ENCODE data around the gene DLAT. TPM values are rescaled to one million over a fixed set of nuclear protein-coding genes. Genes with fewer than 3 reads are reported as not detected.
"Not testable (repeated sequence)": the region's sequence is repeated elsewhere in the genome, so short reads cannot be mapped to it uniquely, and the experiment has no call there.

The DLAT gene
- total RNA-seq, 1 donor from 2014 or later, result 52.9 TPM

- Mint-ChIP-seq H3K27me3 (ENCODE audit: low read depth) (no peaks in the 10 kb centered on the region), H3K9me3 (peaks cover 6% of the 10 kb centered on the region), H3K4me1 (no peaks in the 10 kb centered on the region), H3K4me3 (no peak overlapping the region), H3K36me3 (ENCODE audit: low read depth) (peaks cover 35% of the 10 kb centered on the region), H3K27ac (ENCODE audit: unreplicated experiment) (no peak overlapping the region)
- no peak for DNase-seq (ENCODE audit: low read depth, low spot score)
- no peak for TF ChIP-seq CTCF (conservative IDR thresholded peaks at IDR 0.05)
Measured at GRCh38 chr11:112042961-112043304, 17.7 kb downstream of the DLAT start.

- no peak overlapping the region for H3K27ac Mint-ChIP-seq (ENCODE audit: unreplicated experiment)
Measured at GRCh38 chr11:112044961-112045360, 19.8 kb downstream of the DLAT start.

GRCh38 chr11:112046647-112047046, 21.4 kb downstream of the DLAT start:
- DNase-seq (ENCODE audit: low read depth, low spot score); H3K9me3 Mint-ChIP-seq; H3K27me3 Mint-ChIP-seq (ENCODE audit: low read depth); H3K4me1 Mint-ChIP-seq; H3K4me3 Mint-ChIP-seq; H3K27ac Mint-ChIP-seq (ENCODE audit: unreplicated experiment): not testable (repeated sequence)
- peaks cover 44% of the 10 kb centered on the region for H3K36me3 Mint-ChIP-seq (ENCODE audit: low read depth)

More at GRCh38 chr11:112044961-112045360, 19.8 kb downstream of the DLAT start:
- no peak for DNase-seq (ENCODE audit: low read depth, low spot score)
- no peaks in the 10 kb centered on the region for H3K27me3 Mint-ChIP-seq (ENCODE audit: low read depth)
- H3K4me1 Mint-ChIP-seq, result no peaks in the 10 kb centered on the region
- H3K9me3 Mint-ChIP-seq, result peaks cover 6% of the 10 kb centered on the region
- no peak for TF ChIP-seq CTCF (conservative IDR thresholded peaks at IDR 0.05)
- no peak overlapping the region for H3K4me3 Mint-ChIP-seq
- peaks cover 44% of the 10 kb centered on the region for H3K36me3 Mint-ChIP-seq (ENCODE audit: low read depth)

GRCh38 chr11:112048256-112048655, 23.0 kb downstream of the DLAT start:
- H3K4me1 Mint-ChIP-seq; H3K27ac Mint-ChIP-seq (ENCODE audit: unreplicated experiment); H3K4me3 Mint-ChIP-seq; DNase-seq (ENCODE audit: low read depth, low spot score); H3K27me3 Mint-ChIP-seq (ENCODE audit: low read depth); H3K9me3 Mint-ChIP-seq: not testable (repeated sequence)
- H3K36me3 Mint-ChIP-seq (ENCODE audit: low read depth), result peaks cover 53% of the 10 kb centered on the region

GRCh38 chr11:112049777-112050176, 24.6 kb downstream of the DLAT start:
- no peaks in the 10 kb centered on the region for H3K27me3 Mint-ChIP-seq (ENCODE audit: low read depth)
- no peak overlapping the region for H3K27ac Mint-ChIP-seq (ENCODE audit: unreplicated experiment)
- no peak for DNase-seq (ENCODE audit: low read depth, low spot score)
- no peak overlapping the region for H3K4me3 Mint-ChIP-seq
- peaks cover 46% of the 10 kb centered on the region for H3K36me3 Mint-ChIP-seq (ENCODE audit: low read depth)
- H3K9me3 Mint-ChIP-seq, result peaks cover 6% of the 10 kb centered on the region
- no peak for TF ChIP-seq CTCF (conservative IDR thresholded peaks at IDR 0.05)
- H3K4me1 Mint-ChIP-seq, result no peaks in the 10 kb centered on the region

GRCh38 chr11:112050721-112051120, 25.5 kb downstream of the DLAT start:
- TF ChIP-seq CTCF (conservative IDR thresholded peaks at IDR 0.05), result no peak
- H3K36me3 Mint-ChIP-seq (ENCODE audit: low read depth), result peaks cover 39% of the 10 kb centered on the region
- no peaks in the 10 kb centered on the region for H3K4me1 Mint-ChIP-seq

GRCh38 chr11:112051768-112052167, 26.6 kb downstream of the DLAT start:
- H3K4me3 Mint-ChIP-seq, result no peak overlapping the region
- peaks cover 6% of the 10 kb centered on the region for H3K9me3 Mint-ChIP-seq
- H3K36me3 Mint-ChIP-seq (ENCODE audit: low read depth), result peaks cover 30% of the 10 kb centered on the region
- TF ChIP-seq CTCF (conservative IDR thresholded peaks at IDR 0.05), result no peak
- no peak overlapping the region for H3K27ac Mint-ChIP-seq (ENCODE audit: unreplicated experiment)
- H3K27me3 Mint-ChIP-seq (ENCODE audit: low read depth), result no peaks in the 10 kb centered on the region
- no peak for DNase-seq (ENCODE audit: low read depth, low spot score)
- H3K4me1 Mint-ChIP-seq, result no peaks in the 10 kb centered on the region

More at GRCh38 chr11:112050721-112051120, 25.5 kb downstream of the DLAT start:
- DNase-seq (ENCODE audit: low read depth, low spot score), result no peak
- no peak overlapping the region for H3K4me3 Mint-ChIP-seq
- H3K27ac Mint-ChIP-seq (ENCODE audit: unreplicated experiment), result no peak overlapping the region
- H3K9me3 Mint-ChIP-seq, result peaks cover 6% of the 10 kb centered on the region
- H3K27me3 Mint-ChIP-seq (ENCODE audit: low read depth), result no peaks in the 10 kb centered on the region

Measured in neural crest cell (in vitro differentiated cells).